ENCODE data around the gene UBAP2L.

UBAP2L gene

GRCh38 chr1:154220071-154220969, at the start of gene UBAP2L:
UBAP2L (plus strand) TSS chr1:154220955; CDS start chr1:154225124, 4,169 bp downstream.
- DNase-seq (ENCODE audit: low read depth in 2 of 2): peak; percentile 98 to 99

GRCh38 chr1:154171223-154171583, 49.6 kb upstream of the UBAP2L start:
- no peak for DNase-seq (ENCODE audit: low read depth in 2 of 2)

- no peak for DNase-seq (ENCODE audit: low read depth in 2 of 2)
Observed at GRCh38 chr1:154171880-154172279, 48.9 kb upstream of the UBAP2L start.

DNA sequence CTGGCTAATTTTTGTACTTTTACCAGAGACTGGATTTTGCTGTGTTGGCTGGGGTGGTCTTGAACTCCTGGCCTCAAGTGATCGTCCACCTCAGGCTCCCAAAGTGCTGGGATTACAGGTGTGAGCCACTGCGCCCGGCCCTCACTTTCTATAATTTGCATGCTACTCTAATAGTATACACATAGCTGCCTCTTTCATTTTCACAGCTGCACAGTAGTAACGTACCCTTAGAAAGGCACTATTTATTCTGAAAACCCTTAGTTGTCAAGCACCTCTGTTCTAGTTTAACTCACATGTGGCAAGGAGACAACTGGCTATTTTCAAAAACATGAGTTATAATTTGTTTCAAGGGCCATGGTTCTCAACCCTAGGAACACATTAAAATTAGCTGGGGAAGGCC, 46.1 kb upstream of the UBAP2L start:
- no peak for DNase-seq (ENCODE audit: low read depth in 2 of 2)

DNA sequence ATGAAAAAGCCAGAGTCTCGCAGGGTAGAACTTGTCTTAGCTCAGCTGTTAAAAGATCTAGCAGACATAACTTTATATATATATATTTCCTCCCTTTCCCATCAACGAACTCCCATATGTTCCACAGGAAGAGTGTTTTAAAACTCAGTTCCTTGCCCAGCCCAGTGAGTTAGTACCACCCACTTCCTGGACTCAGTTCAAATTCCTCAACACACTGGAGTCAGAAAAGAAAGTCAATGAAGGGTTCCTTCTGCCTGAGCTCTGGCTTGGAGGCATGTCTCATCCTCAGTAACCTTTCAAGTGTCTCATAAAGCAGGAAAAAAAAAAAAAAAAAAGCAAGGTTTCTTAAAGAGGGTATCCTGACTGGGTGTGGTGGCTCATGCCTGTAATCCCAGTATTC, 44.4 kb upstream of the UBAP2L start:
- peak; percentile 35 to 40 for DNase-seq (ENCODE audit: low read depth in 2 of 2)

DNA sequence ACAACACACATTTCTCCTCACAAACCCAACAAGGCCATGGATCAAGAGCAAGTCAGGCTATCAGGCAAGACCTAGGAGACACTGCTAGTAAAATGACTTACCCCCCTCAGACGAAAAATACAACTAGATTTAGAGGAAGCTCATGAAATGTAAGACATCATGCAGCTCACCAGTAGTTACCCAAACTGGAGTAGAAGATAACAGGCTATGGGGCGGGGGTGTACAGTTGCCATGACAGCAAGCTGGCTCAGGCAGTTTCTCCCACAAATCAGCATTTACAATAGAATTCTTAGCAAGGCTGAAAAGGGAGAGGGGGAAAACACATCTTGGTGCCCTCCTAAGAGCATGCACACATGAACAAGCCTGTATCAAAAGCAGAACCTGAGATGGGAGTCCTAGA, 42.7 kb upstream of the UBAP2L start:
- no peak for DNase-seq (ENCODE audit: low read depth in 2 of 2)

GRCh38 chr1:154178911-154179811, 41.6 kb upstream of the UBAP2L start:
- no peak for DNase-seq (ENCODE audit: low read depth in 2 of 2)

GRCh38 chr1:154179946-154180687, 40.6 kb upstream of the UBAP2L start:
- DNase-seq (ENCODE audit: low read depth in 2 of 2): no peak

DNA sequence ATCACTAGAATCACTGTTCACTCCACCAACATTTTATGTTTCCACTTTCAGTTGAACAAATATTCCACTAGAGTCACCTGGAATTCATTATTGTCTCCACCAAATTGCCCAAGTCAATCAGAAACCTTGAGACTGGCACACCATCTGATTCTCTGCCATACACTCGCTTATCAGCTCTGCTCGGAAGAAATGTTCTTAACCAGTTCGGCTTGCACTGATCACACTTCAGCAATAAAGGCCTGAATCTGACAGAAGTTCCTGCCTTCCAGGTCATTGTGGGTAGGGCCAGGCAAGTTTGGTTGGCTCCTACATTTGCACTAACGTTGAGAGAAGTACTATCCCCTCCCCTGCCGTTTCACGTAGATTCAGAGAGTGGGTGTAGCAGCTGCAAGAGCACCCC, 38.8 kb upstream of the UBAP2L start:
- DNase-seq (ENCODE audit: low read depth in 2 of 2): no peak

GRCh38 chr1:154182344-154183045, 38.3 kb upstream of the UBAP2L start:
- DNase-seq (ENCODE audit: low read depth in 2 of 2): no peak

DNA sequence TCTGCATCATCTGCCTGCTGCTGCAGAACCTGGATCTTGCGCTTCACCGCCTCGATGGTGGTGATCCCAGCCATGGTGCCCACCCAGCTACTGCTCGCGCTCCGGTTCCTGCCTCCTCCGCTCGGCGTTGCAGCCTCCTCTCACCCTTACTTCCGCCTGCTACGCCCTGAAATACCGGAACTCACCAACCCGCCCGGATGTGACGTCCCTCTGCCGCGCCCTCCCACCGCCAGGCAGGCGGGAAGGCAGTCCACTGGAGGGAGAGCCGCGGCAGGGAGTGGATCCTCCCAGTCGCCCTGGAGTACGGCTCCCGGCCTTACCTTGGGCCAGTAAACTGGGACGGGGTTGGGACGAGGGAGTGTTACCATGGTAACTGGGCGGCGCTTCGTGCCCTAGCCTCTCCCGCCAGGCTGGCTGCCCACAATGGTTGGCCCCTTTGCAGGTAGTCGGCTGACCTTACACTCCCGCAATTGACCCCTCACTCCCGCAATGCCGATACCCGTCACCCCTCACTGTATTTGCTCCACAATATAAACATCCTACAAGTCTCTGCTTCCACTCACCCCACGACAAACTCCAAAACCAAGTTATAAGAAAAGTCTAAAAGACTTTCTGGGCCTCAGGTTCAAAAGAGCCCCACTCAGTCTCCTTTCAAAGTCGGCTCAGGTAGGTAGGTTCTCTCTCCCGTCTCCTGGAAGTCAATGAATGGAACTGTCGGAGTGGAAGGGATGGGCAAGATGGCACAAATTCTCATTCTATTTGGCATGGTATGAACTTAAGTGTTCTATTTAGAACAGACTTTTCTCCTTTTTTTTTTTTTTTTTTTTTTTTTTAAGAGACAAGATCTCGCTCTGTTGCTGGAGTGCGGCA, 37.5 kb upstream of the UBAP2L start:
- DNase-seq (ENCODE audit: low read depth in 2 of 2): peak; percentile 77 to 79

- DNase-seq (ENCODE audit: low read depth in 2 of 2): no peak
Observed at GRCh38 chr1:154186177-154186576, 34.6 kb upstream of the UBAP2L start.

DNA sequence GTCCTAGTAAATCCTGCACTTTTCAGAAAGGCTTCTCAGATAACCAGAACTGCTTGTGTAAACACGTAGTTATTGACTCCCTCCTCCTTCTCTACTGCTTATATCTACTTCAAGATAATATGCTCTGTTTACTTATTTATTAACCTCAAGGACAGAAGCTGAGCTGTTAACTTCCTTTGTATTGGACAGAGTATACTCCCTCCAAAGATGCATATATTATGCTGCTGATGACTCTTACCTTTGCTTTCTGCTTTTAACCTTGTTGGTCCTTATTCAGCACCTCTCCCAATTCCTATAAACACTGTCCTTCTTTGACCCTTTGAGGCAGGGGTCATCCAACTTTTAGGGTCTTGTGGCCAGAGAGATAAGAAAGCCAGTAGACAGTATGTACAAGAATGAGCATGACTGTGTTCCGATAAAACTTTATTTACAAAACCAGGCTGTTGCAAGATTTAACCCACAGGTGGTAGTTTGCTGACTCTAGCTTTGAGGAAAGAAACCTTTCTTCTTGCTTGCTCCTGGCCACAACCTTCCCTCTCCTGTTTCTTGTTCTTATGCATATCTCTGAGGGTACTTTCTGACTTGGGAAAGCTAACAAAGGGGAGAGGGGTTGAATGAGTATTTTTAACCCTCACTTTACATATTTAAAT, 33.8 kb upstream of the UBAP2L start:
- DNase-seq (ENCODE audit: low read depth in 2 of 2): no peak

- no peak for DNase-seq (ENCODE audit: low read depth in 2 of 2)
Observed at GRCh38 chr1:154190550-154190949, 30.2 kb upstream of the UBAP2L start.

- DNase-seq (ENCODE audit: low read depth in 2 of 2): no peak
Observed at GRCh38 chr1:154191990-154192461, 28.7 kb upstream of the UBAP2L start, which contains the start of gene TPM3. TPM3 (minus strand) TSS chr1:154192100; CDS start chr1:154192018, 82 bp downstream.

DNA sequence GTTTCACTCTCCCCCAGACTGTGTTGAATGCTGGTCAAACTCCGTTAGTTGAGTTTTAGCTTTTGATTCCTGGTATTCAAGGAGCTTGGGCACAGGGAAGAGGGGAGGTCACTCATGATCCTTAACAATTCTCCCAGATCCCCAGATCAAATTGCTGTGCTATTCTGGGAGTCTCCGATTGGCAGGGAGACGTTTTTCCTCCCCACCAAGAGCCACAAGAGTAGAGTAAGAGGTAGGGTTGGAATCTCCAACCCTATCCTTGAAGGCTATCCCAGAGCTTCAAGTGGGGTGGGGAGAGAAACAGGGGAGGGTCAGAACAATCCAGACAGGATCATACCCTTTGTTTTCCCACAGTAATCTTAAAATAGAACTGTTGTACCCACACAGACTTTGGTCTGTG, 28.3 kb upstream of the UBAP2L start:
- DNase-seq (ENCODE audit: low read depth in 2 of 2): no peak

- DNase-seq (ENCODE audit: low read depth in 2 of 2): no peak
Observed at GRCh38 chr1:154193821-154194220, 26.9 kb upstream of the UBAP2L start.

DNA sequence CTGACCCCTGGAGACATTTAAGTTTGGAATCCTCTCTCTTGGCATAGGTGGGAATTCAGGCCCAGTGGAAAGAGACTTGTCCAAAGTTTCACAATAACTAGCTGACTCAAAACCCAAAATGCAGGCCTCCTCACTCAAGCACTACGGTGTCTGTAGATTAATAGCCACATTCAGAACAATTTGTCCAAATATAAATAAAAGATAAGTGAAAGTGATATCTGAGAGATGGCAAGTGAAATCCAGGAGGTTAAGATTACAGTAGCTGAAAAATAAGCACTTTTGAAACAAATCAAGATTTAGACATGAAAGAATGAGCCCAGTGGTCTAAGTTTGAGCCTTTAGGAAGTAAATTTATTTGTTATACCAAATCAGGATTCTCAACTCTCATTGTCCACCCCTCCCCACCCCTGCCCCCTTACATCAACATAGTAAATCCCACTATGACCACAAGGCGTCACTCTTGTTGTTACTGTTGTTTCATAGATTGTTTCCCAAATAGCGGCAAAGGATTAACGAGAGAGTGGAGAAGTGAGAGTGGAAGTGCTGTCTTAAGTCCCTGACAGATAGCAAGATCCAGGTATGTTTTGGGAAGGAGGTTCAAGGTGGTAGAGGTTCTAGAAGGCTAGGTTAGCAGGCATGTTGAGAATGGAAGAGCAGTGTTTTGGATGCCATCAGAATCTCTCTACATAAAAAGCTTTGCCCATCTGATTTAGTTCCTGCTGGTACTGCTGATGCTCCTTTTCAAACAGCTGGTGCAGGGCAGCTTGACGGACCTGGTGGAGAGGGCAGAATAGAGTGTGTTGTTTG, 21.8 kb upstream of the UBAP2L start:
- DNase-seq (ENCODE audit: low read depth in 2 of 2): peak in 1 of 2 experiments; percentile 29

- DNase-seq (ENCODE audit: low read depth in 2 of 2): no peak
Observed at GRCh38 chr1:154199563-154199879, 21.2 kb upstream of the UBAP2L start.
